ENCODE measurements around the gene TTC16. TPM values are rescaled to one million over a fixed set of nuclear protein-coding genes. Genes with fewer than 3 reads are reported as not detected.

TTC16 gene
- total and polyA plus RNA-seq, 2 donors (not counting 3 experiments of a cell fraction or from before 2014, with no cell fraction given), result not detected

DNA sequence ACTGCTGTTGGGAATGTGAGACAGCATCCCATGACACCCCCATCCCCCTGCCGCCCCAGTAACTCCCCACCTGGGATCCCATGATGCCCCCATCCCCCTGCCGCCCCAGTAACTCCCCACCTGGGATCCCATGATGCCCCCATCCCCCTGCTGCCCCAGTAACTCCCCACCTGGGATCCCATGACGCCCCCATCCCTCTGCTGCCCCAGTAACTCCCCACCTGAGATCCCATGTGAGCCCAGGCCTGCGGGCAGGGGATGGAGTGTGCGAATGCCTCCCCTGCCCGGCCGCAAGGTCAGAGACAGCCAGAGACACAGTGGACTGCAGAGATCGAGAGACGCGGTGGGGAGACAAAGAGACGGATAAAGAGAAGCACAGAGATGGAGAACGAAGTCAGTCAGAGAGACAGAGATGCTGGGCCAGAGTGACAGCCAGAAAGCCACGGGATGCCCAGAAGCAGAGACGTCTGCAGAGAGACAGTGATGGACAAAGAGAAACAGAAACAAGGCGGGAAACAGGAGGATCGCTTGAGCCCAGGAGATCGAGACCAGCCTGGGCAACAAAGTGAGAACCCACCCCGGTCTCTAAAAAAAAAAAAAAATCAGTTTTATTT is 61.6 kb downstream of the TTC16 start:
- no peak for FAIRE-seq
- dilution Hi-C loops (cut with MboI; ENCODE audit: extremely low pct_ligation_motif_present, low sequenced_read_pairs), result no loop called here

More for the DNA sequence above, 61.6 kb downstream of the TTC16 start:
- Histone ChIP-seq H3K9me1 (replicated peaks; ENCODE audit: control insufficient read depth, extremely low read depth, insufficient read depth, low read length) (no peaks in the 10 kb centered on the region), H3K27ac (ENCODE audit: insufficient read depth, low read depth, low read length) (no peak overlapping the region), H3K4me1 (ENCODE audit: control insufficient read depth, extremely low read depth, insufficient read depth, low read length) (peaks cover 11% of the 10 kb centered on the region), H3K4me2 (ENCODE audit: insufficient read depth, low read length) (no peak overlapping the region), H3K9ac (replicated peaks; ENCODE audit: extremely low read depth, insufficient read depth, low read length) (no peak overlapping the region), H3K9me3 (replicated peaks; ENCODE audit: control insufficient read depth, insufficient read depth, low read length) (no peaks in the 10 kb centered on the region), H3K36me3 (ENCODE audit: control insufficient read depth in 2 of 2, extremely low read depth in 1 of 2, insufficient read depth in 2 of 2, low read length in 2 of 2) (no peaks in the 10 kb centered on the region), H3K4me3 (replicated peaks in 1 of 3; ENCODE audit: insufficient read depth in 1 of 3, low read depth in 1 of 3, low read length in 3 of 3) (no peak overlapping the region), H3K79me2 (ENCODE audit: control insufficient read depth, insufficient read depth, low read length) (no peaks in the 10 kb centered on the region), H3K27me3 (ENCODE audit: control insufficient read depth in 2 of 2, insufficient read depth in 2 of 2, low read length in 2 of 2) (no peaks in the 10 kb centered on the region), H4K20me1 (replicated peaks; ENCODE audit: control insufficient read depth, extremely low read depth, insufficient read depth, low read length) (no peaks in the 10 kb centered on the region), H2AFZ (ENCODE audit: low read depth, low read length) (no peak overlapping the region)
- TF ChIP-seq, protein P1, sequence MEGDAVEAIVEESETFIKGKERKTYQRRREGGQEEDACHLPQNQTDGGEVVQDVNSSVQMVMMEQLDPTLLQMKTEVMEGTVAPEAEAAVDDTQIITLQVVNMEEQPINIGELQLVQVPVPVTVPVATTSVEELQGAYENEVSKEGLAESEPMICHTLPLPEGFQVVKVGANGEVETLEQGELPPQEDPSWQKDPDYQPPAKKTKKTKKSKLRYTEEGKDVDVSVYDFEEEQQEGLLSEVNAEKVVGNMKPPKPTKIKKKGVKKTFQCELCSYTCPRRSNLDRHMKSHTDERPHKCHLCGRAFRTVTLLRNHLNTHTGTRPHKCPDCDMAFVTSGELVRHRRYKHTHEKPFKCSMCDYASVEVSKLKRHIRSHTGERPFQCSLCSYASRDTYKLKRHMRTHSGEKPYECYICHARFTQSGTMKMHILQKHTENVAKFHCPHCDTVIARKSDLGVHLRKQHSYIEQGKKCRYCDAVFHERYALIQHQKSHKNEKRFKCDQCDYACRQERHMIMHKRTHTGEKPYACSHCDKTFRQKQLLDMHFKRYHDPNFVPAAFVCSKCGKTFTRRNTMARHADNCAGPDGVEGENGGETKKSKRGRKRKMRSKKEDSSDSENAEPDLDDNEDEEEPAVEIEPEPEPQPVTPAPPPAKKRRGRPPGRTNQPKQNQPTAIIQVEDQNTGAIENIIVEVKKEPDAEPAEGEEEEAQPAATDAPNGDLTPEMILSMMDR (IDR thresholded peaks at IDR 0.05; ENCODE audit: extremely low read depth in 1 of 2, insufficient read depth in 1 of 2, low read depth in 1 of 2, low read length in 2 of 2), result no peak
- no peak for TF ChIP-seq POLR2A (IDR thresholded peaks at IDR 0.05; ENCODE audit: low read depth, low read length)
- TF ChIP-seq GATA2 (IDR thresholded peaks at IDR 0.05; ENCODE audit: insufficient read depth, insufficient read length, low read depth, low read length), result no peak
- TF ChIP-seq POLR2AphosphoS5 (IDR thresholded peaks at IDR 0.05; ENCODE audit: insufficient read depth, low read depth, low read length), result no peak
- no peak for TF ChIP-seq MAX (IDR thresholded peaks at IDR 0.05; ENCODE audit: insufficient read depth, insufficient read length)
- no peak for TF ChIP-seq JUN (IDR thresholded peaks at IDR 0.05; ENCODE audit: borderline replicate concordance, insufficient read depth, insufficient read length, low read depth)
- no peak for TF ChIP-seq EZH2 (IDR thresholded peaks at IDR 0.05; ENCODE audit: borderline replicate concordance, low read depth, low read length, severe bottlenecking)
- TF ChIP-seq MYC (IDR thresholded peaks at IDR 0.05; ENCODE audit: low read depth, low read length), result no peak
- TF ChIP-seq FOS (IDR thresholded peaks at IDR 0.05; ENCODE audit: borderline replicate concordance, insufficient read depth, low read length), result no peak
- CTCF ChIA-PET, result interaction anchor here (8.8 kb wide), 1 partner anchor 11 kb away, joined by 167 read pairs; no protein-coding TSS in a partner anchor
- intact Hi-C loops (cut with micrococcal nuclease), result no loop called here
- DNase-seq (ENCODE audit: low read depth, low spot score), result no peak
- no TSS peak for BruUV-seq (replicated peaks)
- POLR2A ChIA-PET, result no interaction called here
